CD4-positive, alpha-beta T cell treated with Interleukin-4 for 4 hours (primary cell): ENCODE results near the gene FAM169A.
"Not testable (repeated sequence)": the region's sequence is repeated elsewhere in the genome, so short reads cannot be mapped to it uniquely, and the experiment has no call there.

Source experiments
- DNase-seq: peaks from one replicate; pipeline ENCODE4 v3.0.0-alpha.2; 2020

The FAM169A gene

DNA sequence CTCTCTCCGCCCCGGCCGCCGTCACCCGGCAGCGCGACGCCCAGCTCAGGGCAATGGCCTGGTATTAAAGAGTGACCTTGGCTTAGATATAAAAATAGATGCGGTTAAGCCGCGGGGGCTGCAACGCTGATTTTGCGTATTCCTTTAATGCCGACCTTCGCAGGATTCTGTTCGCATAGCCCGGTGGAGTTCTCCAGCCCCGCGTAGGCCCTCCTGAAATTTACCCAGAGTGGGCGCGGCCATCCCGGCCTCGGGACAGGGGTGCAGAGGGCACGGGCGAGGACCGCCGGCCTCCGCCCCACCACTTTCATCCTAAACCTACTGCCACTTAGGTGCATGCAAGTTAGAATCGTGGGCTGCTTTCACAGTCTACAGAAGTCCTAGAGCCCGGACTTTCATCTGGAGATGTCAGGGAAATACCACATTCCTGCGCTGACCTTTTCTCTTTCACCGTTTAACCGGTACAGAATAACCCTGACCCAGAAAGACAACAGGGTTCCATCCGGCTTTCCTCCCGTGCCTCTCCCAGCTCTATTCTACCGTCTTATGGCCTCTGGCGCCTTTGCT lies 492 bp upstream of the FAM169A start:
- no peak for DNase-seq

DNA sequence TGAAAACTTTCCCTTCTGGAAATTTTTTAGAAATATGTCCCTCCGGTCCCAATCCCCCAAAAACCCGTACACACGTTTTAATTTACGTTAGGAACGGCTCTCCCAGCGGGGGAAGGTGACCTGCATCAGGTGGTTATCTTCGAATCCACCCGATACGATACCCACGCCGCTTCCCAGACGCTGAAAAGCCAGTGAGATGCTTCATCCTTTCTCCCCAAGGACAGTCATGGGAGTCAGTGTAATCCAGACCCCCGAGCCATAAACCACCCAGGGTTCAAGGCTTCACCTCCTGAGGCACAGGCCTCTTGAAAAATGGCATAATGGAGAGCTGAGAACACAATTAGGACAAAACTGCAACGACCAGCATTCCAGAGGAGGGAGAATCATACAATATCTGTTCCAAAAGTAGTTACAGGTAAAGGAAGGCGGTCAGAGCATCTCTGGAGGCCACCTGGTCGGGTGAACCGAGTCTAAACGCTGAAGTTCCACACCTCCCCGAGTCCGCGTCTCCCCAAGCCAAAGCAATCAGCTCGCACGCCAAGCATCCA lies 857 bp downstream of the FAM169A start:
- DNase-seq = no peak

DNA sequence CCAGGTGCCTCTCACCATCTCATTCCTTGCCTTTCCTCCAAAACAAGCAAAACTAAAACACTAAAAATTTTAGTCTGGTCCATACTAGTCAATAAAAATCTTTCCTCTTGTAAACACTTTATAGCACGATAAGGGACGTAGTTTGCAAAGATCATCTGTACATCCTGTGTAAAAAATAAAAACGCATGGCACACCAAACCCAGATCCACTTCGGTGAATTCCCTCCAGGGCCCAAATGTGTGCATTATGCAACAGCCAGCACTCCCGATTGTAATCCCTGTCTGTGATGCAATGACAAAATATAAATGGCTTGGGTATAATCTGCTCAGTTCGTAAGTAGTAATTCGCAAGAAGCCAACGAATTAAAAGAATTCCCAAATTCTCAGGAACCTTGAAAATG lies 1.4 kb downstream of the FAM169A start:
- no peak for DNase-seq

DNA sequence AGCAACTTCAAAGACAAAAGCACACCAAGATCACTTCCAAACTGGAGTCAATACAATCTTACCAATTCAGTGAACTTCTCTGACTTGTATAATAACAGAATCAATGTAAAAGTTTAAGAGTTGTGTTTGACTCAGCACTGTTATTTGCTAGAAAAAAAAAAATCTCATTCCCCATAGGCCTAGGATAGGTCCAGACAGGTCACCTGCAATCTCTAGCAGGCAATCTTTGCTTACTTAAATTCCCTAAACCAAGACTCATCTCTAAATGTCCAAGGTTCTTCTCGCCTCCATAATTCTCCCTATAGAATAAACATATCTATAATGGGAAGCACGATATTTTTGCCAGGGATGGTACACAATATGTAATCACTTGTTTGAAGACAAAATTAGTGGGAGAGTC lies 2.5 kb downstream of the FAM169A start:
- no peak for DNase-seq

DNA sequence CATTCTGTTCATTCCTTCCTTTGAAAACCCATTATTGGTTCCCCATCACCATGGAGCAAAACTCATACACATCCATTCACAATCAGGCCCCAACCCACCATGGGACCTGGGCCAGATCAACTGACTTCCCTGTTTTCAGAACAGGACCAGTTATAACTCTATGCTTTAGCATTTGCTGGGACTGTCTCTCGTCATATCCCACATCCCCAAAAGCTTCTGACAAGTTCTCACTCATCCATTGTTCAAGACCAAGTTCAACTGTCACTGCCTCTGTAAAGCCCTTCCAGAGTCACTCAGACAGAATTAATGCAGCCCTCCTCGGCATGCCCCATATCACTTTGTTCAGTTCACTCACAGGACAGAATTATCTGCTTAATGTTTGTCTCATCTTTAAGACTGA lies 4.0 kb downstream of the FAM169A start:
- no peak for DNase-seq

DNA sequence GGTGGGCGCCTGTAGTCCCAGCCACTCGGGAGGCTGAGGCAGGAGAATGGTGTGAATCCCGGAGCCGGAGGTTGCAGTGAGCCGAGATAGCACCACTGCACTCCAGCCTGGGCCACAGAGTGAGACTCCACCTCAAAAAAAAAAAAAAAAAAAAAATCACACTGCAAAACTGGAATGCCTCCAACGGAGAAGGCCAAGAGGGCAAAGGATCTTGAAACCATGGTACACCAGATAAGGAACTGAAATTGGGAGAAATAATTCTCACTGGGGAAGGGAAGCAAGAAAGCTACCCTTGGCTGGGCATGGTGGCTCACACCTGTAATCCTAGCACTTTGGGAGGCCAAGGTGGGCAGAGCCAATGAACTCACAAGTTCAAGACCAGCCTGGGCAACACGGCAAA lies 9.2 kb downstream of the FAM169A start:
- DNase-seq = not testable (repeated sequence)

DNA sequence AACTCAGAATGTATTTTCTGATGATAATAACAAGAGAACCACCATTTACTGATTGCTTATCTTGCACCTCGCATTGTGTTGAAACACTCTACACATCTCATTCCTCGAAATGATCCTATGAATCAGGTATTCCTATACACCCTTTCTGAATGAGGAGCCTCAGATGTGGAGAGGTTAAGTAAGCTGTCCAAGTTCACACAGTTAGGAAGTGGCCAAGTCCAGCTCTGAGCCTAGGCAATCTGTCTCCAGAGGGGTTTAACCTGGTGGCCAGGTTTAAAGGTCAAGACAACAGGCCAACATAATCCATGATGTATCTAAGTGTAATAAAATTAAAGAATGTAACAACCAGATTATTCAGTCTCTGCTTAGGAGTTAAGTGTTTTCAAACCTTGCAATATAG lies 12.9 kb downstream of the FAM169A start:
- DNase-seq = no peak

DNA sequence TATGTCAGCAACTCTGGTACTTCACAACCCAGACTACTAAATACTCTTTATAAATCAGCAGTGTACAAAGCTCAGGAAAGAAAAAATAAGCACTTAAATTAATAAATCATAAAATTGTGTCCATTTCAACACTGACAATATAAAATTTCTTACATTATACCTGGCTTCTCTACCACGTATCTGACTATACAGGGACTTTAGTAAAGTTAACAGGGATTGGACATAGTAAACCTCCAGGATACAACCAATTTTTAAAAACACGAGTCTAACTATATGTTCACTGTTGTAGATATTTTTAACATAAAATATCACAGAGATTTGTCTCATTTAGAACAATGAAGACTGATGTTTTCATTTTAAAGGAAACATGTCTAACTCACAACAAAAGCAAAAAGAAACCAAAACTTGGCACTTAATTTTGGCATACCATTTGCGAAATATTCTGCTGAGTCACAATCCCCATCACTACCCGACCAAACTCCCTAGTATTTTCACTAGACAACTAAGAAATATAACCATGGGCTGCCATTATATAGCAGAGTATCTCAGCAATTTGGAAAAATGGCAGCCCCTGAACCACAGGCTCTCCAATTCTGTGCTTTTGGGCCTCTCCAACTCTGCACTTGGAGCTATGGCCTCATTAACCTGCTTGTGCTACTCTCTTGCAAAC lies 14.4 kb downstream of the FAM169A start:
- no peak for DNase-seq

DNA sequence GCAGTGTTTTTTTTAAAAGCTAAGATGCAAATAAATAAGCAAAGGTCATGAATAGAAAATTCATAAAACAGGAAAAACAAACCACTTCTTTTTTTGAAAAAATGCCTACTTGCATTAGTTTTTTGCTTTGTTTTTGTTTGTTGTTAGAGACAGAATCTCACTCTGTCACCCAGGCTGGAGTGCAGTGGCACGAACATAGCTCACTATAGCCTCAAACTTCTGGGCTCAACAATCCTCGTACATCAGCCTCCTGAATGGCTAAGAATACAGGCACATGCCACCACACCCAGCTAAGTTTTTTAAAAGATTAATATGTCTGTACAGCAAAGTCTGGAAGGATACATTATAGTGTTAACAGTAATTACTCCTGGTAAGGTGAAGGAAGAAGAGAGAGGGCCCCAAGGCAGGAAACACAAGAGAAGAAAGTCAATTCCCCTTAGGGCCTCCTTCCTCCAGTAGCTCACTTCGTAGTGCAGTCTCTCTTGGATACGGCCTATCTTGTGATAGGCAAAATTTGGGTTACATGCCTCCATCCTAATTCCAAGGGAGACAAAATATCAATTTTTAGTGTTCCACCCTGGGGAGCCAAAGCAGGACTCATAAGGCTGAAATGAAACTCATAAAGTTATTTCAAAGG lies 15.3 kb downstream of the FAM169A start:
- DNase-seq = no peak

DNA sequence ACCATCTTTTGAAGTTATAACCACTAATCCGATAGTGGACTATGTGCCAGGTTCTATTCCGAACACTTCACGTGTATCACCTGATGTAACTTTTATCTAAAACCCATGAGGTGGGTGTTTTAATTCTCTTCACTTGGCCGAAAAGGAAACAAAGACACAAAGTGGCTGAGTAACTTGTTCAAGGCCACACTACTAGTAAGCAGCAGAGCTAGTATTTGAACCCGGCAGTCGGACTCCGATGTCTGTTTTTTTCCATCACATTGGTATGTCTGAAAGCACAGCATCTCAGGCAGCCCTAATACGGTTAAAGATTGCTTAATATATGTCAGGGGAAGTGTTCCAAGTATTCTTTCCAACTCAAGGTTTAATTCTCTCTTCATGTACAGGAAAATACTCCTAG lies 16.2 kb downstream of the FAM169A start:
- DNase-seq = no peak

DNA sequence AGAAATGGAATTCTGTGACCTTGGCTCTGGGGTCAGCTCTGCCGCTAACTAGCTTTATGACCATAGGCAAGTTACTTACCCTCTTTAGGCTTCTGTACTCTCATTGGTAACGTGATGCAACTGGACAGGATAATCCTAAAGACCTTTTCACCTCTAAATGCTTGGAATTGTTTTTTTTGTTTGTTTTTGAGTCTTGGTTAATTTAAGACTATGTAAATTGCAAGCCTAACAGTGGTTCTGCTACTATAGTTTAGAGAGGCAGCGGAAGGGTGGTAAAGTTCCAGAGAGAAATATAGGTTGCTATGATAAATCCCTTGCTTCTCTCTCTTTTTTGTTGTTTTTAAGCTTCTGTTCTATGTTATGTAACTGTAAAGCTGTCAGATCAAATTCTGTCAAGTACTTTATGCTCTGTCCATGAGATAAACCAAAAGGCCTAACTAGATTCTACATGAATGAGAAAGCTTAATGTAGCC lies 17.6 kb downstream of the FAM169A start:
- no peak for DNase-seq

DNA sequence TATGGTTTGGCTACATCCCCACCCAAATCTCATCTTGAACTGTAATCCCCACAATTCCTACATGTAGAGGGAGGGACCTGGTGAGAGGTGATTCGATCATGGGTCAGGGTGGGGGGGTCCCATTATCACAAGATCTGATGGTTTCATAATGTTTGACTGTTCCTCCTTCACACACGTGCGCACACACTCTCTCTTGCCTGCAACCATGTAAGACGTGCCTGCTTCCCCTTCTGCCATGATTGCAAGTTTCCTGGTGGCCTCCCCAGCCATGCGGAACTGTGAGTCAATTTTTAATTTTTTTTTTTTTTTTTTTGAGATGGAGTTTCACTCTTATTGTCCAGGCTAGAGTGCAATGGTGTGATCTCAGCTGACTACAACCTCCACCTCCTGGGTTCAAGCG lies 27.0 kb downstream of the FAM169A start:
- no peak for DNase-seq

DNA sequence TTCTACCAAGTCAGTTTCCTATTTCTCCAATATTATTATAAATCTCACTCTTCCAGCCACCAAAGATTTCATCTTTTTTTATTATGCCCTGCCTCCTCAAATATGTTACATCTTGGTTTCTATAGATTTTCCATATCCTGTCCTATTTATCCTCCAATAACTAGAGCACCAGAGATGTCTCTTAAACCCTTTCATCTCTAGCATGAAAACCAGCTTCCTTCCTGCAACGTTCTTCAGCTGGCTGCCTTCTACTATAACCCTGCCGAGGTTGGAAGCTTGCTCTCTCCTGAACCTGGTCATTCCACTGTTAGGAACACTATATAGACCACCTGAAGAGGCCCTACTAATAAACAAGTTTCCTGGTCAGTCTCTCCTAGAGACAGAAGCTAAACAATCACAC lies 27.9 kb downstream of the FAM169A start:
- DNase-seq = no peak

DNA sequence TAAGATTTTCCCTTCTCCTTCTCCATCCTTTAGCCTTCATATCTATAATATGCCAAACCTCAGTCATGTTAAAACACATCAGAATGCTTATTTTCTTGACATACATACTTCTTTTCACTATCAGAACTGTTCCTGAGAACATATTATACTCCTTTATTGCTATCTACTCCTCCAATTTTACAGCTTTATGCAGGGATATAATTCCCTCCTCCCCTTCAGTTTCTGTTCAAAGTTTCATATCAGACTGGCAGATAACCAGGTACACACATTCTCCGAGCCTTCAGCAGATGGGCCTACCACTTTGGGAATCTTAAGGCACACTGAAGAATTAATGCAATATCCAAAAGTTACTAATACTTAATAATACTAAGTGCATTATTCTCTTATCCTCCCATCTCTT lies 29.1 kb downstream of the FAM169A start:
- no peak for DNase-seq

DNA sequence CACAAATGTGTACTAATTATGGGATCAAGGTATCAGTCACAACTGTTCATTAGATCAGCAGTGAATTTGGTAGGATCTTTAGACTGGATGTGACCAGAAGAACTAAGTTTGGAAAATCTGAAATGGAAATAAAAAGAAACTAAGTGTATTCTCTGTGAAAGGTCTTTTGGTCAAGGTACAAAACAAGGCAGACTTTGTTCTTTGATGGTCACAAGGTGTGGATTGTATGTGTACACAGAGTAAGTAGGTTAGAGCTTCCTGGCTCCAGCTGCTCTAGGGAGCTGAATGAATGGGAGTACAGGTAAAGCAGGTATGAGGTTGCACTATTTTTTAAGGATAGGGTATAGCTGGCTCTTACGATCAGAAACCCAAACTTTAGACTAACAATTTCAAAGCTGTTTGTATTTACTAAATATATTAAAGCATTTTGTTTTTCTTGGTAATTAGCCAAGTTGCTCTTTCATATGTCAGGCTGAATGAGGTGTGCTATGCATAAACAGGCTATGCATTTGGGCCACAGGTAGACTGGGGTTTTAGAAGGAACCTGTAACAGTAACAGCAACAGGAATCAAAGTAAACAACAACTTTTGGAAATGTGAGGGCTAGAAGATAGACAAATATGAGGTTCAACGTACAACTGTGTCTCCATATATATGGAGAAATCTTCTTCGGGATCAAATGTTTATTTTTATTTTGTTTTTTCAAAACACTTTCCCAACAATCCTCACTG lies 32.5 kb downstream of the FAM169A start:
- no peak for DNase-seq

DNA sequence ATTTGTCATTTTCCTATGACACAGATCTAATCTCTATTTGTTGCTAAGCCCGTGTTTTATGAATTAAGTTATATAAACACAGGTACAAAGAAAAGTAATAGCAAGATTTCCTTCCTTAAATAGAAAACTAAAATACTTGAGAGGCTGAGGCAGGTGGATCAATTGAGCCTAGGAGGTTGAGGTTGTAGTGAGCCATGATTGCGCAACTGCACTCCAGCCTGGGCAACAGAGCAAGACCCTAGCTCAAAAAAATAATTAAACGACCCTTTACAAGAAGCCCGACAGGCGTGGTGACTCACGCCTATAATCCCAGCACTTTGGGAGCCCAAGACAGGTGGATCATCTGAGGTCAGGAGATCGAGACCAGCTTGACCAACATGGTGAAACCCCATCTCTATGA lies 36.8 kb downstream of the FAM169A start:
- no peak for DNase-seq

DNA sequence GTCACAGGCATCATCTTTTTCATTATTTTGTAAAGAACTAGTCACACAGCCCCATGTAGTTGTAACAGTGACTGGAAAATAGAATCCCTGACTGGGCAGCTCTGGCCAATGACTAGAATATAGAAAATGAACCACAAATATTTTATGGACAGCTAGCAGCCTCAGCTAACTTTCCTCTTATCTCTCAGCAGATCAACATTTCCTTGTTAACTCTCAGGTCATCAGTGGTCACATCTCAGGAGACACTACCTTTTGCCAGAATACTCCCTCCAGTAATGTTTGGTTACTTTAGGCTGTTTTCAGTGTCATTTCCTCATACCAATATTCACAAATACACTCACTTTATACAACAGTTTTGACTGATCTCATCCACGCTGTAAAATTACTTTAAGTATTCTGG lies 43.9 kb downstream of the FAM169A start:
- DNase-seq = no peak

DNA sequence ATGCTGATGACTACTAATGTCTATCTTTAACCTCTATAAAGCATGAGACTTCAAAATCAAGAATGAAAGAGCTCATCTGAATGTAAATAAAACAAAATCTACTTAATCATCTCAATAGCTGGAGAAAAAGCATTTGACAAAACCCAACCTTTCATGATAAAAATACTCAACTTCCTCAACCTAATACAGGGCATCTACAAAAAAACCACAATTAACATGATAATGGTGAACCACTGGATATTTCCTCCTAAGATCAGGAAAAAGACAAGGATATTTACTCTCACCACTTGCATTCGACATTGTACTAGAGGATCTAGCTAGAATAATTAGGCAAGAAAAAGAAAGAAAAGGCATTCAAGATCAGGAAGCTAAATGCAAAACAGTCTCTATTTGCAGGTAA lies 49.3 kb downstream of the FAM169A start:
- no peak for DNase-seq

DNA sequence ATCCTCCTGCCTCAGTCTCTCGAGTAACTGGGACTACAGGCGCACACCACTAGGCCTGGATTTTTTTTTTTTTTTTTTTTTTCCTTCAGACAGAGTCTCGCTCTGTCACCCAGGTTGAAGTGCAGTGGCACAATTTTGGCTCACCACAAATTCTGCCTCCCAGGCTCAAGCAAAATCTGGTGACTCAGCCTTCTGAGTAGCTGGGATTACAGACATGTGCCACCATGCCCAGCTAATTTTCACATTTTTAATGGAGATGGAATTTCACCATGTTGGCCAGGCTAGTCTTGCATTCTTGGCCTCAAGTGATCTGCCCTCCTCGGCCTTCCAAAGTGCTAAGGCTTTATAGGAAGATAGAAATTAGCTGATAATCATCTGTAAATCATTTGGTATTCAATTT lies 55.3 kb downstream of the FAM169A start:
- DNase-seq = no peak

DNA sequence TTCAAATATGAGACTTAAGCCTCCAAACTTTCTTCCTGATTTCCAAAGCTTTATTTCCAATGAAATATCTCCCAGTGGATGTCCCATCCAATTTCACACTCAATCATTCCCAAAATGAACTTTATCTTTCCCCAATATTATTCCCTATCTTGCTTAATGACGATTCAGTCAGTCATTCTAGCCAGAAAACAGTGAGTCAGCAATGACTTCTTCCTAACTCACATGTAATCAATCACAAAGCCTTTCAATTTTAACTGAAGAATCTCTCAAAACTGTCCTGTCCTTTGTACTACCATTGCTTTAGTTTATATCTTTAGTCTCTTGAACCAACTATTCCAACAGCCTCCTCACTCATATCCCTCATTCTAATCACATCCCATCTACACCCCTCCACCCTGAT lies 64.2 kb downstream of the FAM169A start:
- DNase-seq = no peak

DNA sequence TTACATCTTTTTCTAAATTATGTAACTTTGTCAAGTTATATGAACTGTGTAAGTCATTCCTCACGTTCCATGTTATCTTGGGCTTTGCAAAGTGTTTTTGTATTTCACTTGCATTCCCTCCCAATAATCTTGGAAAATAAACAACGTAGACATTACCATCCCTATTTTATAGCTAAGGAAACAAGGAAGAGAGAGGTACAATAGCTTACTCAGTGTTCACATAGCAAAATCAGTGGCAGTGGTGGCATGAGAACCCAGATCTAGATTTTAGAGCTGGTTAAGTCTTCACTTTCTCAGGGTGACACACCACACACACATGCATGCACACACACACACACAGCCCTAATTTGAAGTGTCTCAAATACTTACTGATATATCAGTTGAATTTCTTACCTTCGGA lies 65.0 kb downstream of the FAM169A start:
- no peak for DNase-seq

DNA sequence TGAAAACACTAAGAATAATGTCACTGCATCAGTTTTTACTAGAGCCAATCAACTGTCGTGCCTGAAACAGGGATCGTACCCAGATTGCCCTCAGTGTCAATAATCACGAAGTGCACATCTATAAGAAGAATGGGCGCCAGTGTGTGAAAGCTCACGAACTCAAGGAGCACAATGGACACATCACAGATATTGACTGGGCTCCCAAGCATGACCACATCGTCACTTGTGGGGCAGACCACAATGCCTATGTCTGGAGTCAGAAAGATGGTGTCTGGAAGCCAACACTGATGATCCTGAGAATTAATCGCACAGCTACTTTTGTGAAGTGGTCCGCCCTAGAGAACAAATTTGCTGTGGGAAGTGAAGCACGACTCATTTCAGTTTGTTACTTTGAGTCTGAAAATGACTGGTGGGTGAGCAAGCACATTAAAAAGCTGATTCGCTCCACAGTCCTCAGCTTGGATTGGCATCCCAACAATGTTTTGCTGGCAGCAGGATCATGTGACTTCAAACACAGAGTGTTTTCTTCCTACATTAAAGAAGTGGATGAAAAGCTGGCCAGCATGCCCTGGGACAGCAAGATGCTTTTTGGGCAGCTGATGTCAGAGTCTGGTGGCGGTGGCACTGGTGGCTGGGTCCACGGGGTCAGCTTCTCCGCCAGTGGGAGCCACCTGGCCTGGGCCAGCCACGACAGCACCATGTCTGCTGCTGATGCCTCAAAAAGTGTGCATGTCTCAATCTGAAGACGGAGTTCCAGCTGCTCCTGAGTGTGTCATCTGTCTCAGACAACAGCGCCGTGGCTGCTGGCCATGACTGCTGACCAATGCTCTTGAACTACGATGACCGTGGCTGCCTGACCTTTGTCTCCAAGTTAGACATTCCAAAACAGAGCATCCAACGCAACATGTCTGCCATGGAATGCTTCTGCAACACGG lies 66.9 kb downstream of the FAM169A start:
- no peak for DNase-seq

DNA sequence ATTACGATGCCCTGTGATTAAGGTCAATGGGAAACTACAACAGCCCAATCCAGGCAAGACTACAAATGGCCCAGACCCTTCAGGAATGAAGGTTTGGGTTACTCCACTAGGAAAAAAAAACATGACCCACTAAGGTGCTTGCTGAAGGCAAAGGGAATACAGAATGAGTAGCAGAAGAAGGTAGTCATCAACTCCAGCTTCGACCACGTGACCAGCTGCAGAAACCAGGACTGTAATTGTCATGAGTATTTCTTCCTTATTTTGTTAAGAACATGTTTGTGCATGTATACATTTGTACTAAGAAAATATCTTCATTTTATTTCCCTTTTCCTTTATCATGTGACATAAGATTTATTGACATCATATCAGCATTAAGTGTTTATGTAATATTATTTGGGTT lies 74.5 kb downstream of the FAM169A start:
- not testable (repeated sequence) for DNase-seq
